A549 treated with CORT108297 at 1 μM for 4 hours (cell line): ENCODE results near the gene CSAD. TPM values are rescaled to one million over a fixed set of nuclear protein-coding genes. Genes with fewer than 3 reads are reported as not detected.

Experiments used
- total RNA-seq: library from RNA; stranded (reverse); fragments of 200-300 nt; extraction: Qiagen RNA extraction; gene quantifications from 5 replicates; pipeline ENCODE4 v1.2.3, GENCODE V29; 2022

Gene CSAD, protein sequence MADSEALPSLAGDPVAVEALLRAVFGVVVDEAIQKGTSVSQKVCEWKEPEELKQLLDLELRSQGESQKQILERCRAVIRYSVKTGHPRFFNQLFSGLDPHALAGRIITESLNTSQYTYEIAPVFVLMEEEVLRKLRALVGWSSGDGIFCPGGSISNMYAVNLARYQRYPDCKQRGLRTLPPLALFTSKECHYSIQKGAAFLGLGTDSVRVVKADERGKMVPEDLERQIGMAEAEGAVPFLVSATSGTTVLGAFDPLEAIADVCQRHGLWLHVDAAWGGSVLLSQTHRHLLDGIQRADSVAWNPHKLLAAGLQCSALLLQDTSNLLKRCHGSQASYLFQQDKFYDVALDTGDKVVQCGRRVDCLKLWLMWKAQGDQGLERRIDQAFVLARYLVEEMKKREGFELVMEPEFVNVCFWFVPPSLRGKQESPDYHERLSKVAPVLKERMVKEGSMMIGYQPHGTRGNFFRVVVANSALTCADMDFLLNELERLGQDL
- 4.0 to 6.4 TPM (median 6.1 TPM) in 5 replicates for total RNA-seq

DNA sequence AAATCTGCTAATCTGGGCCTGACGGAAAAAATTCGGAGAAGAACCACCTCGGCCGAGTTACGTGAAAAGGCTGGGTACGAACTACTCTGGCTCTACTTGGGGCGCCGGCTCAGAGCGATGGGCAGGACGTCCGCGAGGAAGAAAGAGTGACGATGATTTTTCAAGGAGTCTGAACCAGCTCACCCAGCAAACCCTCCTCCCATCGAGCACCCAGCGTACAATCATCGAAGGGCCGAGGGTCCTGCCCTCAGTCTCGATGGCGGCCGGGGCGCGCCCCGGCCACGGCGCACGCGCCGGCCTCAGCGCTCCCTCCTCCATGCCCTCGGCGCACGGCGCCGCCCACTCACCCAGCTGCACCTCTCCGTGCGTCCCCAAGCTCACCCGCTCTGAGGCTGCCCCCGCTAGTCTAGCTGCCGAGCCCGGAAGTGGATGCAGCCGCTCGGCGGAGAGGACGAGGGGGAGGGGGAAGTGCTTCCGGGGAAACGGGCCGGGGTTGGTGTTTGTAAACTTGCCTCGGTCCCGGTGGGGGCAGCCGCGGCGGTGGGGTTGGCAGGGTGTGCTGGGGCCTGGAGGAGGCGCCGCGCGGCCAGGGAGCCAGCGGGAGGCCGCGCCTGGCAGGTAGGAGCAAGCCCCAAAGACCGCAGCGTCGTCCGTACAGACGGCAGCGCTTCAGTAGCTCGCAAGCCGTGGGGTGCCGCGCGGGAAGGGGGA, at the start of gene CSAD, which contains the start of gene ZNF740:
Gene CSAD (minus strand): TSS at position 706 of the 711 bp plus-strand sequence. CDS start 7,455 bp downstream, outside the sequence.
Gene ZNF740 (plus strand): TSS at position 503 of the 711 bp plus-strand sequence. CDS start 1,262 bp downstream, outside the sequence.

DNA sequence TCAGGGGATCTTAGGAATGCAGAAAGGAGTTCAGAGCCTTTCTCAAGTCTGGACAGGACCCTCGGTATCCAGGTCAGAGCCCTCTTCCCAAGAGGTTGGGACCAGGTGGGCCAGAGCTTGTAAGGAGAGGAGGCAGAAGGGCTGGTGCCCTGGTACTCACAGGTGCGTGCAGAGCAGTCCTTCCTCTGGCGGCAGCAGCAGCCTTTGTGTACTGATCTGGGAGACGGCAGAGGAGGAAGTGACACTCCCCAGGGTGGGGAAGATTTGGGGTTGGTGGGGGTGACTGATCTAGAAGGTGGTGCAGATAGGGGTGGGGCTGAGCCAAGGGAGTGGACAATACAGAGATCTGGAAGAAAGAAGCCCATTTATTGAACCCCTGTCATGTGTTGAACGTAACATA, 26.3 kb upstream of the CSAD start, which contains the start of gene ITGB7:
Gene ITGB7 (minus strand): TSS at position 210 of the 400 bp plus-strand sequence. CDS start 6,808 bp downstream, outside the sequence.

Other genes with a start within 250 kb of the CSAD start
- 2,134 to 2,467 TPM (median 2,380 TPM) in 5 replicates for gene KRT18, start 231.8 kb downstream of the CSAD start, total RNA-seq
- 219 to 412 TPM (median 272 TPM) in 5 replicates for gene EIF4B, start 174.5 kb downstream of the CSAD start, total RNA-seq
- gene TNS2, start 130.9 kb downstream of the CSAD start, total RNA-seq: 20.4 to 34.4 TPM (median 32.3 TPM) in 5 replicates
- 35.0 to 41.4 TPM (median 38.4 TPM) in 5 replicates for gene SPRYD3, start 101.5 kb downstream of the CSAD start, total RNA-seq
- gene IGFBP6, start 83.3 kb downstream of the CSAD start, total RNA-seq: 154 to 257 TPM (median 250 TPM) in 5 replicates
- 0.18 to 0.35 TPM (median 0.21 TPM) in 5 replicates for gene SOAT2, start 77.4 kb downstream of the CSAD start, total RNA-seq
- gene ZNF740, start 203 bp downstream of the CSAD start, total RNA-seq: 12.2 to 17.3 TPM (median 15.5 TPM) in 5 replicates
- 0.13 to 0.59 TPM (median 0.33 TPM) in 5 replicates for gene ITGB7, start 26.3 kb upstream of the CSAD start, total RNA-seq
- gene RARG, start 51.3 kb upstream of the CSAD start, total RNA-seq: 25.9 to 32.6 TPM (median 30.7 TPM) in 5 replicates
- gene ESPL1, start 87.4 kb upstream of the CSAD start, total RNA-seq: 15.3 to 23.5 TPM (median 19.9 TPM) in 5 replicates
- gene PFDN5, start 114.6 kb upstream of the CSAD start, total RNA-seq: 472 to 519 TPM (median 490 TPM) in 5 replicates
- 75.1 to 107 TPM (median 97.5 TPM) in 5 replicates for gene MYG1, start 118.8 kb upstream of the CSAD start, total RNA-seq
- 76.4 to 83.0 TPM (median 81.6 TPM) in 5 replicates for gene AAAS, start 140.7 kb upstream of the CSAD start, total RNA-seq
- gene SP7, start 155.4 kb upstream of the CSAD start, total RNA-seq: 0.08 TPM in 1 of 5 replicates, not detected in the others
- gene SP1, start 199.3 kb upstream of the CSAD start, total RNA-seq: 18.6 to 26.9 TPM (median 22.5 TPM) in 5 replicates
- 1.0 to 2.1 TPM (median 1.4 TPM) in 5 replicates for gene AMHR2, start 242.9 kb upstream of the CSAD start, total RNA-seq